ENCODE measurements around the gene MDM2. TPM values are rescaled to one million over a fixed set of nuclear protein-coding genes. Genes with fewer than 3 reads are reported as not detected.
A peak's percentile ranks its signal among the peaks of the same experiment; 100 is the strongest.
"Not testable (repeated sequence)": the region's sequence is repeated elsewhere in the genome, so short reads cannot be mapped to it uniquely, and the experiment has no call there.

The MDM2 gene
- total RNA-seq, 1 experiment from 2014 or later, result 46.7 TPM

GRCh38 chr12:68802911-68803651 is 4.9 kb upstream of the MDM2 start:
- DNase-seq (ENCODE audit: low spot score); in situ Hi-C loops (cut with HindIII; ENCODE audit: low sequenced_read_pairs): not testable (repeated sequence)

DNA sequence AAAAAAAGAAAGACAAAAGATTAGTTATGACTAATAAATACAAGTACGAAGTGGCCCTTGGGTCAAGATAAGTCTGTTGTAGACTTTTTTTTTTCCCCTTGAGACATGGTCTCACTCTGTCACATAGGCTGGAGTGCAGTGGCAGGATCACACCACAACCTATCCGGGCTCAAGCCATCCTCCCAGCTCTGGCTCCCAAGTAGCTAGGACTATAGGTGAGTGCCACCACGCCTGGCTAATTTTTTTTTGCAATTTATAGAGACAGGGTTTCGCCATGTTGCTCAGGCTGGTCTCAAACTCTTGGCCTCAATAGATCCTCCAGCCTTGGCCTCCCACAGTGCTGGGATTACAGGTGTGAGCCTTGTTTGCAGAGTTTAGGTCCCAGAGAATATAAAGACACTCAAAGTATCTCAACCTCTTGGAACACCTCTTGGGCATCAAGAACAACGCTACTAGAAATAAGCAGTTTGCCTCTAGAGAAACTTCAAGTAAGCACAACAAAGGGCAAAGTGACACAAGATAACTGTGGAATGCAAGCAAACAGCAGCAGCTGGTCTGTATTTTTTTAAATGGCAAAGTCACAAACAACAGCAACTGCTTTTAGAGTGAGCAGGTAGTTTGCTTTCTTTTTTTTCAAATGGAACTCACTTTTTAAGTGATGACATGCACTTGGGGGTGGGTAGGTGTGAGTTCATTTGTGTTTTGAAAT is 3.9 kb upstream of the MDM2 start:
- in situ Hi-C loops (cut with HindIII; ENCODE audit: low sequenced_read_pairs), result no loop called here

GRCh38 chr12:68804657-68805591 is 3.1 kb upstream of the MDM2 start:
- no peak for DNase-seq (ENCODE audit: low spot score)
- in situ Hi-C loops (cut with HindIII; ENCODE audit: low sequenced_read_pairs), result no loop called here

More for the DNA sequence above, 3.9 kb upstream of the MDM2 start:
- DNase-seq (ENCODE audit: low spot score), result no peak

- in situ Hi-C loops (cut with HindIII; ENCODE audit: low sequenced_read_pairs), result no loop called here
- DNase-seq (ENCODE audit: low spot score), result no peak
Measured at GRCh38 chr12:68805592-68806120, 2.3 kb upstream of the MDM2 start.

- in situ Hi-C loops (cut with HindIII; ENCODE audit: low sequenced_read_pairs), result no loop called here
- no peak for DNase-seq (ENCODE audit: low spot score)
Measured at GRCh38 chr12:68806488-68807237, 1.3 kb upstream of the MDM2 start.

GRCh38 chr12:68807274-68807575 is 752 bp upstream of the MDM2 start:
- DNase-seq (ENCODE audit: low spot score); in situ Hi-C loops (cut with HindIII; ENCODE audit: low sequenced_read_pairs): not testable (repeated sequence)

DNA sequence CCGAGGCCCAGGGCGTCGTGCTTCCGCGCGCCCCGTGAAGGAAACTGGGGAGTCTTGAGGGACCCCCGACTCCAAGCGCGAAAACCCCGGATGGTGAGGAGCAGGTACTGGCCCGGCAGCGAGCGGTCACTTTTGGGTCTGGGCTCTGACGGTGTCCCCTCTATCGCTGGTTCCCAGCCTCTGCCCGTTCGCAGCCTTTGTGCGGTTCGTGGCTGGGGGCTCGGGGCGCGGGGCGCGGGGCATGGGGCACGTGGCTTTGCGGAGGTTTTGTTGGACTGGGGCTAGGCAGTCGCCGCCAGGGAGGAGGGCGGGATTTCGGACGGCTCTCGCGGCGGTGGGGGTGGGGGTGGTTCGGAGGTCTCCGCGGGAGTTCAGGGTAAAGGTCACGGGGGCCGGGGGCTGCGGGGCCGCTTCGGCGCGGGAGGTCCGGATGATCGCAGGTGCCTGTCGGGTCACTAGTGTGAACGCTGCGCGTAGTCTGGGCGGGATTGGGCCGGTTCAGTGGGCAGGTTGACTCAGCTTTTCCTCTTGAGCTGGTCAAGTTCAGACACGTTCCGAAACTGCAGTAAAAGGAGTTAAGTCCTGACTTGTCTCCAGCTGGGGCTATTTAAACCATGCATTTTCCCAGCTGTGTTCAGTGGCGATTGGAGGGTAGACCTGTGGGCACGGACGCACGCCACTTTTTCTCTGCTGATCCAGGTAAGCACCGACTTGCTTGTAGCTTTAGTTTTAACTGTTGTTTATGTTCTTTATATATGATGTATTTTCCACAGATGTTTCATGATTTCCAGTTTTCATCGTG is 612 bp downstream of the MDM2 start:
- in situ Hi-C loops (cut with HindIII; ENCODE audit: low sequenced_read_pairs), result no loop called here
- DNase-seq (ENCODE audit: low spot score), result peak; percentile 65

GRCh38 chr12:68809190-68810026 is 1.4 kb downstream of the MDM2 start:
- in situ Hi-C loops (cut with HindIII; ENCODE audit: low sequenced_read_pairs), result no loop called here
- no peak for DNase-seq (ENCODE audit: low spot score)

DNA sequence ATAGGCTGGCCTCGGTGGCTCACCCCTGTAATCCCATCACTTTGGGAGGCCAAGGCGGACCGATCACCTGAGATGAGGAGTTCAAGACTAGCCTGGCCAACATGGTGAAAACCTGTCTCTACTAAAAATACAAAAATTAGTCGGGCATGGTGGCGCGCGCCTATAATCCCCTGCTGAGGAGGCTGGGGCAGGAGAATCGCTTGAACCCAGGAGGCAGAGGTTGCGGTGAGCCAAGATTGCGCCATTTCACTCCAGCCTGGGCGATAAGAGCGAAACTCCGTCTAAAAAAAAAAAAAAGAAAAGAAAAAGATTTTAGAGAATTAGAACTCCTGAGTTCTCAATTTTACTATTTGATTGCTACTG is 2.0 kb downstream of the MDM2 start:
- DNase-seq (ENCODE audit: low spot score); in situ Hi-C loops (cut with HindIII; ENCODE audit: low sequenced_read_pairs): not testable (repeated sequence)

- DNase-seq (ENCODE audit: low spot score); in situ Hi-C loops (cut with HindIII; ENCODE audit: low sequenced_read_pairs): not testable (repeated sequence)
Measured at GRCh38 chr12:68811573-68811972, 3.6 kb downstream of the MDM2 start.

- no peak for DNase-seq (ENCODE audit: low spot score)
- in situ Hi-C loops (cut with HindIII; ENCODE audit: low sequenced_read_pairs), result no loop called here
Measured at GRCh38 chr12:68812553-68813241, 4.7 kb downstream of the MDM2 start.

DNA sequence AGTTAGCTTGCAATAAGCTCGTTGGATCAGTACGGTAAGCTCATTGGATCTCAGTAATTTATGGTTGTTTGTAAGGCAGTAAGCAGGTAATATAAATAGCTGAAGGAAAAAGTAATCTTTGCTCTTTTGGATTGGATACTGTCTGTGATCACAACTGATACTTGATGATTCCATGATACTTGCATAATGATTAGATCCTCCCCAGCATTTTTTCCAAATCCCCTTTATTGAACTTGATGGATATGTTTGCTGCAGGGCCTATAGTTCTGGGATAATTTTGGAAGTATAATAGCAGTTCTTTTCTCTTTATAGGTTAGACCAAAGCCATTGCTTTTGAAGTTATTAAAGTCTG is 5.2 kb downstream of the MDM2 start:
- no peak for DNase-seq (ENCODE audit: low spot score)
- in situ Hi-C loops (cut with HindIII; ENCODE audit: low sequenced_read_pairs), result no loop called here

- in situ Hi-C loops (cut with HindIII; ENCODE audit: low sequenced_read_pairs), result no loop called here
- no peak for DNase-seq (ENCODE audit: low spot score)
Measured at GRCh38 chr12:68814490-68815231, 6.7 kb downstream of the MDM2 start.

- in situ Hi-C loops (cut with HindIII; ENCODE audit: low sequenced_read_pairs), result no loop called here
- no peak for DNase-seq (ENCODE audit: low spot score)
Measured at GRCh38 chr12:68815232-68815927, 7.4 kb downstream of the MDM2 start.

DNA sequence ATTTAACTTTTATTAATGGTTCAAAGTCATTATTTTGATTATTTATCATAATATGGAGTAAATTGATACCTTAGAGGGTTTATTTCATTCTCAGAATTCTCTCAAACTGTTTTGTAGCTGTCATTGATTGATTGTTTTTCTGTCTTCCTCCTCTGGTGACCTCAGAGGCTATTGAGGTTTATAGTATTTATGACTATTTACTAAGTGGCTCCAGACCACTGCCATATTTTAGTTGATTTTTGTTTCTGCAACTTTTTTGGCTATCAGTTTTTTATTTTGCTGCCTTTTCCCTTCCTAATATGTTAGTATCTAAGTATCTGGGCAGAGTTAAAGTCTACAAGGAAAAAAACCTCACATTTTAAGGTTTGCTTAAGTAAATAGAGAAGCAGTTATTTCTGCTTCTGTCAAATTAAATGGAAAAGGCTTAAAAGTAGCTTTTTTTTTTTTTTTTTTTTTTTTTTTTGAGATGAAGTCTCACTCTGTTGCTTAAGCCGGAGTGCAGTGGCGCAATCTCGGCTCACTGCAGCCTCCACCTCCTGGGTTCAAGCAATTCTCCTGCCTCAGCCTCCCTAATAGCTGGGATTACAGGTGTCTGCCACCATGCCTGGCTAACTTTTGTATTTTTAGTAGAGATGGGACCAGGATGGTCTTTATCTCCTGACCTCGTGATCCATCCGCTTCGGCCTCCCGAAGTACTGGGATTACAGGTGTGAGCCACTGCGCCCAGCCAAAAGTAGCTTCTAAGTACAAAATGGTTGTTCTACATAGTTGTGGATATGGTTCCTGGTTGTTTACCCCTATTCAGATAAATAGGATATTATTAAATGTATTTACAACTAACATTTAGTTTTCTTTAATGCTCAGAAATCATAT is 8.2 kb downstream of the MDM2 start:
- in situ Hi-C loops (cut with HindIII; ENCODE audit: low sequenced_read_pairs), result no loop called here
- no peak for DNase-seq (ENCODE audit: low spot score)

All from G401 (cell line).